HG03103 (cell line): ENCODE results near the gene ATRN.
"Not testable (repeated sequence)": the region's sequence is repeated elsewhere in the genome, so short reads cannot be mapped to it uniquely, and the experiment has no call there.

ENCODE experiments used
- ATAC-seq: cut with Tn5 transposase; IDR thresholded peaks from one replicate; pipeline ENCODE4 v1.9.1; 2021; ENCODE audit warnings: low read depth; ENCODE audit not compliant: unreplicated experiment

The ATRN gene

DNA sequence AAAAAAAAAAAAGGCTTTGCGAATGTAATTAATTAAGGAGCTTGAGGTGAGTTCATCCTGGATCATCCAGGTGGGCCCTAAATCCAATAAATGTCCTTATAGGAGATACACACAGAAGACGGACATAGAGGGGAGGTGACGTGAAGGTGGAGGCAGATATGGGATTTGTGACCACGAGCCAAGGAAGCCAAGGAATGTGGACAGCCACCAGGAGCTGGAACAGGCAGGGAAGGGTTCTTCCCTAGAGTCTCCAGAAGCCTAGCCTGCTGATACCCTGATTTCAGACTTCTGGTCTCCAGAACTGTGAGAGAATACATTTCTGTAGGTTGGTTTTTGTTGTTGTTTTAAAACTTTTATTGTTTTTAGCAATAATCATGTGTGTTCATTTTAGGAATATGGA lies 6.7 kb upstream of the ATRN start:
- ATAC-seq = no peak

DNA sequence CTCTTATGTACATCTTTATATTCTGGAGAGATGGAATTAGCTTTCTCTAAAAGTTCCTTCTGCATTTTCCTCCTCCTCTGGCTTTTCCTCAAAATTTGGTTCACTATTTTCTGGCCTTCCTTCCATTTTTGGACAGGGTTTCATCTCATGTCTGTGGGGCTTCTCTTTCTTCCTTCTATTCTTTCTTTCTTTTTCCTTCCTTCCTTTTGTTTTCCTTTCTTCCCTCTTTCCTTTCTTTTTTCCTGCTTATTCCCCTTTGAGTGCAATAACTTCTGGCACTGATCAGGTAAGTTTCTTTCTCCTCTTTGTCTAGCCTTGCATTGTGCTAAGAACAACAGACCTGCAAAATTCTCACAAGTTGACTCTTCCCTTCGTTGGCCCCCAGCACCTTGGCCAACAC lies 5.5 kb upstream of the ATRN start:
- no peak for ATAC-seq

DNA sequence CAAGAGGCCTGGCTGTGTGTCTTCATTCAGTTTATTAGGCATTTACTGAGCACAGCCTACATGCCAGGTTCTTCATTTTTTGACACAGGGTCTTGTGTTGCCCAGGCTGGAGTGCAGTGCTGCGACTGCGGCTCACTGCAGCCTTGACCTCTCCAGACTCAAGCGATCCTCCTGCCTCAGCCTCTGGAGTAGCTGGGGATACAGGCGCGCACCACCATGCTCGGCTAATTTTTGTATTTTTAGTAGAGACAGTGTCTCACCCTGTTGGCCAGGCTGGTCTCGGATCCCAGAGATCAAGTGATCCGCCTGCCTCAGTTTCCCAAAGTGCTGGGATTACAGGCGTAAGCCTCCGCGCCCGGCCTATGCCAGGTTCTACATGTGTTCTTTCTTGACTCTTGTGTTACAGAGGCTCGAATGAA lies 601 bp upstream of the ATRN start:
- ATAC-seq = no peak

DNA sequence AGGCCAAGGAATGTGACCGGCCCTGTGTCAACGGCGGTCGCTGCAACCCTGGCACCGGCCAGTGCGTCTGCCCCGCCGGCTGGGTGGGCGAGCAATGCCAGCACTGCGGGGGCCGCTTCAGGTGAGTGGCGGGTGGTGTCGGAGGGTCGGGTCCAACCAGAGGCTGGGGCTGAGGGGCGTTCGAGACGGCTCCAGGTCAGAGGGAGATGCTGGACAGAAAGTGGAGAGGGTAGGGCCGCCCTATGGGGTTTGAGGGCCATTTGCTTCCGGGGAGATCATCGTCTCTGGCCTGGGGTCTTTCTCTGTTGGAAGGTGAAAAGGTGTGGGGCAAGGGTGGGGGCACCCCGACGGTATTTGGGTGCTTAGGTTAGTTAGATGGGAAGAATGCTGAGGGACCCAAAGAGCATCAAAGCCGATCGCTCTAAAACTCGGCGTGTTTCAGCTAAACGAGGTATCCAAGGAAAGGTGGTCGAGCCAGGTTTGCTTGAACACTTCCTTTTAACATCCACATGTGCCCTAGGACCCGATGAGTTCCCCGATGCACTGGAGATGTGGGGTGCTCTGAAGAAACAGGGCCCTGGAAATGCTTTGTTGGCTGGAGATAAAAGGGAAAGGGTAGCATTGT lies 691 bp downstream of the ATRN start:
- no peak for ATAC-seq

DNA sequence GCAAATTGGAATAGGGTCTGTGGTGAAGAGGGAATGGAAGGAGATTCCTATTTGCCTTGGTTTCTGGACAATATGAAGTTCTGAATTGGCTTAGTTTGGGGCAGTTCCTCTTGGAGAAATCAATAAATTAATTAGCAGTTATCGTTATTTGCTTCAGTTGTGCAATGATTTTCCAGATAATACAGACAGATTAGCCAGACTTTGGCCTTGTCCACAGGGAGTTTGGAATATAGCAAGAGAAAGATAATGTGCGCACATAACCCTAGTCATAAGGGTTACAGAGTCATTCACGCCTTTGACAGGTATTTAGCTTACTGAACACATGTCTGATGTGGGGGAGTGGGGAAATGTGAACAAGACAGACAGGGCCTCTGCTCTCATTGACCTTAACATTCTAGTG lies 1.3 kb downstream of the ATRN start:
- no peak for ATAC-seq

DNA sequence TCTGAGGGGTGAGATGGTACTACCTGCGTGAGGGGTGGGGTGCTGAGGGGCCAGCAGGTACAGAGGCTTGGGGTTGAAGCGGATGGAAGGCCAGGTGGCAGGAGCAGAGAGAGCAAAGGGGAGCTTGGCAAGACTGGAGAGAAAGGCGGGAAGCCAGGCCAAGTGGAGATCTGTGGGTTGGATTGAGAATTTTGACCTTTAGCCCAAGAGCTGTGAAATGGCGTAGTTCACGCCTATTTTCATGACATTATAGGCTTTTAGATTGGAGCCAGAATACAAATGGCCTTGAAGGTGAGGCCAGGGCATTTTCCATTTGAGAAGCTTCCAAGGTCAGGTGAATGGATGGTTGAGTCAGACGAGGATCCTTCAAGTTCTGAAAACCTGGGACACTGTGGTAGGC lies 2.5 kb downstream of the ATRN start:
- ATAC-seq = no peak

DNA sequence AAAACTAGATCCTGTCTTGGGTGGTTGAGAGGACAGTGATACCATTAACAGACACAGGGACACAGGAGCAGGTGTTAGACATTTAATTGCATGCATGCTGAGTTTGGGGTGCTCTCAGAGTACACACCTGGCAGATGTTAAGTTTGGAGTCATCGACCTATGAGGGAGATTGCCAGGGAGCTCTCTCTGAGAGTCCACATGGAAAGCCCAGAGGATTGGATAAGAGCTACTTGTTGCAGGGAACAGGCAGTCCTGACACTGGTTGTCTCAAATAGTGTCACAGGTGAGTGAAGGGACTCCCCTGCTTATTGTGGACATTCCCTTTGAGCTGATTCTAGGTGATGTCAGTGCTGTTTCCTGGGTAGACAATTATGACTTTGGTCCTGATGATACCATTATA lies 3.1 kb downstream of the ATRN start:
- no peak for ATAC-seq

DNA sequence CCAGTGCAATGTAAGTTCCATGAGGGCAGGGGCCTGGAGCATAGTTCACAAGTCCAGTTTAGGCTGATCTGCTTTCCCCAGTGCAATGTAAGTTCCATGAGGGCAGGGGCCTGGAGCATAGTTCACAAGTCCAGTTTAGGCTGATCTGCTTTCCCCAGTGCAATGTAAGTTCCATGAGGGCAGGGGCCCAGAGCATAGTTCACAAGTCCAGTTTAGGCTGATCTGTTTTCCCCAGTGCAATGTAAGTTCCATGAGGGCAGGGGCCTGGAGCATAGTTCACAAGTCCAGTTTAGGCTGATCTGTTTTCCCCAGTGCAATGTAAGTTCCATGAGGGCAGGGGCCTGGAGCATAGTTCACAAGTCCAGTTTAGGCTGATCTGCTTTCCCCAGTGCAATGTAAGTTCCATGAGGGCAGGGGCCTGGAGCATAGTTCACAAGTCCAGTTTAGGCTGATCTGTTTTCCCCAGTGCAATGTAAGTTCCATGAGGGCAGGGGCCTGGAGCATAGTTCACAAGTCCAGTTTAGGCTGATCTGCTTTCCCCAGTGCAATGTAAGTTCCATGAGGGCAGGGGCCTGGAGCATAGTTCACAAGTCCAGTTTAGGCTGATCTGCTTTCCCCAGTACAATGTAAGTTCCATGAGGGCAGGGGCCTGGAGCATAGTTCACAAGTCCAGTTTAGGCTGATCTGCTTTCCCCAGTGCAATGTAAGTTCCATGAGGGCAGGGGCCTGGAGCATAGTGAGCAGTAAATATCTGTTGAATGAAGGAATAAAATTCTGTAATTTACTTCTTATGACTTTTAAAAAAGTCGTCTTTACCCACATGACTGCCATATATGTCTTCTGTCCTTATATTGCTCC lies 6.4 kb downstream of the ATRN start:
- not testable (repeated sequence) for ATAC-seq

DNA sequence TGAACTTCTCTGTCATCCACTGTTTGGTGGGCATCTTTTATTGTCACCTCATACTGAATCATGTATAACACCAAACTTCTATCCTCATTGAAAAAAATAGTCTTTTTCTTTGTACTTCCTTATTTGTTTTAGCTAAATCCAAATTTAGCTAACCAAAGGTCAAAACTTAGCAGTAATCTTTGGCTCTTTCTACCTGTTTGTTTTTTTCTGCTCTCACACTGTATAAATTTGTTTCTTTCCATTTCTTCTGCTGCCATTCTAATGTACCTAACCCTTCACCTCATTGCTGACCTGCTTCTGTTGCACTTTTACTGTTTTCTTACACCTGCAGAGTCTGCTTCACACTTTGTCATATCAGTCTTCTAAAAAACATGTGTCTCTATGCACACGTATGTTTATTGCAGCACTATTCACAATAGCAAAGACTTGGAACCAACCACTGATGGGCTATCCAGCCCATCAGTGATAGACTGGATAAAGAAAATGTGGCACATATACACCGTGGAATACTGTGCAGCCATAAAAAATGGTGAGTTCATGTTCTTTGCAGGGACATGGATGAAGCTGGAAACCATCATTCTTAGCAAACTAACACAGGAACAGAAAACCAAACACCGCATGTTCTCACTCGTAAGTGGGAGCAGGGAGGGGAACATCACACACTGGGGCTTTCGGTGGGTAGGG lies 7.2 kb downstream of the ATRN start:
- no peak for ATAC-seq

DNA sequence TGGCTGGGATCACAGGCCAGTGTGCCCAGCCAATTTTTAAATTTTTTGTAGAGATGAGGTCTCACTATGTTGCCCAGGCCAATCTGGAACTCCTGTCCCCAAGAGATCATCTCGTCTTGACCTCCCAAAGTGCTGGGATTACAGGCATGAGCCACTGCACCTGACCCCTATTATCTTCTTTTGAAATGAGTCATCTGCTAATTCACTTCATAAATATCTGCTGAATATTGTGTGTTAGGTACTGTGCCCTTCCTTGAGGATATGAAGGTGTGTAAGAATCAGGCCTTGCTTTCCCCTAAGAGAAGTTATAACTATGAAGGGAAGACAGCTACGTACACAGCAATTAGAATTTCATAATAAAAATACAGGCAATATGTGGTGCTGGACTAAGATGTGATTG lies 8.2 kb downstream of the ATRN start:
- ATAC-seq = no peak

DNA sequence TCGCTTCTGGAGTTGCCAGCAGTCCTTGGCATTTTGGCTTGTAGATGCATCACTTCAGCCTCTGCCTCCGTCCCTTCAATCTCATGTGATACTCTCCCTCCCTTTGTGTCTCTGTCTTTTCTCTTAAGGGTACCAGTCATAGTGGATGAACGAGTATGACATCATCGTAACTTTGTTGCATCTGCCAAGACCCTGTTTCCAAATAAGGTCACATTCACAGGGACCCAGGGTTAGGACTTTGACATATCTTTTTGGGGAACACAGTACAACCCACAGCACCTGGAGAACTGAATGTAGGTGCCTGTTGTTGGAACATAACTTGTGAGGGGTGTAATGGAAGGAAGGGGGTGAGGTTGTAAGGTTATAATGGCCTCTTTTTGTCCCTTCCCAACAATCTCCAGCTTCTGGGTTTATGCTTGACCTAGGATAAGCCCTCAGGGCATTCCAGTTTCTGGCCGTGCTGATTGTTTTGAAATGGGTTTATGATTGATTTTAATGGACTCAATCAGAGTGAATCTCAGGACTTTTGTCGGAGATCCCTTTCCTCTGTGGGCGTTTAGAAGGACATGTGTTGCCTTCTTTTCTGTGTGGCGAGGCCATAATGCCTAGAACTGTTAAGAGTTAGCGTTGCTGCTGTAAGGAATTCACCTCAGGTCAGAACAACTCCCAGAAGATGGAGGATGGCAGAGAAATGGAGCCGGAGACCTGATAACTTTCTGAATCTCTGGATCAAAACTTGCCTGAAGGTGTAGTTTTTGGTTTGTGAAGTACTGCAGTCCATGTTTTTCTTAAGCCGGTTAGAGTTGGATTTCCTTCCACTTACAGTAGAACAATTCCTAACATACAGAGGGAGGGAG lies 9.2 kb downstream of the ATRN start:
- no peak for ATAC-seq

DNA sequence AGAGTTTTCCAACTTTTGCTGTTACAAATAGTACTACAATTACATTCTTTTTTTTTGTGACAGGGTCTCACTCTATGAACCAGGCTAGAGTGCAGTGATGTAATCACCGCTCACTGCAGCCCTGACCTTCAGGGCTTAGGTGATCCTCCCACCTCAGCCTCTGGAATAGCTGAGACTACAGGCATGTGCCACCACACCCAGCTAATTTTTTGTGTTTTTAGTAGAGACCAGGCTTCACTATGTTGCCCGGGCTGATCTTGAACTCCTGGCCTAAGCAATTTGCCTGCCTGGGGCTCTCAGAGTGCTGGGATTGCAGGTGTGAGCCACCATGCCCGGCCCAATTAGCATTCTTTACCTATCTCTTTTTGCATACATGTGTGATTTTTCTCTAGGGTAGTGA lies 12.5 kb downstream of the ATRN start:
- ATAC-seq = no peak

DNA sequence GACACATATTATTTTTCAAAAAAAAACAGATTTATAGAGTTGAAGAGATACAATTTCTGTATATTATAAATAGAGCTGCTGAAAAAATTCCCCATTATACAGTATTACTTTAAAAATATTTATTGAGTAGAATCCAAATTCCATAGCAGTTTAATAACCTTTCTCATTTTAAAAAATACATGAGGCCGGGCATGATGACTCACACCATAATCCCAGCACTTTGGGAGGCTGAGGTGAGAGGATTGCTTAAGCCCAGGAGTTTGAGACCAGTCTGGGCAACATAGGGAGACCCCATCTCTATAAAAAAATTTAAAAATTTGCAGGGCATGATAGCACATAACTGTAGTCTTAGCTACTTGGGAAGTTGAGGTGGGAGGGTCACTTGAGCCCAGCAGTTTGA lies 13.0 kb downstream of the ATRN start:
- no peak for ATAC-seq

DNA sequence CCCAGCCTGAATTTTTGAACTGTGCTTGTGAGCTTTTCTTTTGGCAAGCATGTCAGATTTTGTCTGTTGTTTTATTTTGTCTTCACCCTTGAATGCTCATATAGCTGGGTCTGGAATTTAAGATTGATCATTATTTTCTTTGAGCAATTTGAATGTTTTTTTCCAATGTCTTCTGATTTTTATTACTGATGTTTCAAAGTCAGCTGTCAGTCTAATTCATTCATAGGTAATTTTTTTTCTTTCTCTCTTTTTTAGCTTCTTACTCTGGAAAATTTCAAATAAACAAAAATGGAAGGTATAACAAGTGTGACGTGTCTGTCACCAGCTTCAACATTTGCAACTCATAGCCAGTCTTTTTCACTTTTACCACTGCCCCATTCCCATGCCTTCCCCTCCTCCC lies 15.1 kb downstream of the ATRN start:
- ATAC-seq = no peak

DNA sequence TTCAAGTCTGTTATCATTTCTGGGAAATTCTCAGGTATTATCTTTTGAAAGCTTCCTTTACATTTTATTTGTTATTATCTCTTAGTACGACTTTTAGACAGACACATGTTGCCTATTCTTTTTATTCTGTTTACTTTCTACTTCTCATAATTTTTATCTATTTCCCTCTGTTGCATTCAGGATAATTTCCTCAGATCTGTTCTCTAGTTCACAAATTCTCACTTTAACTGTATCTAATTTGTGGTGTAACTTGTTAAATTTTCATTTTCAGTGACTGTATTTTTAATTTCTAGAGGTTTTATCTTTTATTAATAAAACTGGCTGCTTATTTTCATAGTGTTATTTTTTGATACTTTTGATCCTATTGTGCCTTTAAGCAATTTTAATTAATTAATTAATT lies 16.0 kb downstream of the ATRN start:
- ATAC-seq = no peak

DNA sequence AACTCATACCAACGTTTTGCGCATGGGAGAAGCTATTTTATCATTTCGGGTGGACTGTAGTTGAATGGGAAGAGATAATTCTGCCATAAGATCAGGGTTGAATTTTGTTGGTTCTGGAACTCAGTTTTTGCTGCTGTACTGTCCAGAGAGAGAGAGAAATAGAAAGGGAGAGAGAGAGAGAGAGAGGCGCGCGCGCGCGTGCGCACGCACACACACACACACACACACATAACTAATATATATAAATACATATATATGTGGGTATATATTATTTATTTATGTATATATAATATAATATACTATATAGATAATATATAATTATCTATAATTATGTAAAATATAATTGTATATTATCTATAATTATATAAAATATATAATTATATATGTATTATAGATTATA lies 21.9 kb downstream of the ATRN start:
- ATAC-seq = no peak

DNA sequence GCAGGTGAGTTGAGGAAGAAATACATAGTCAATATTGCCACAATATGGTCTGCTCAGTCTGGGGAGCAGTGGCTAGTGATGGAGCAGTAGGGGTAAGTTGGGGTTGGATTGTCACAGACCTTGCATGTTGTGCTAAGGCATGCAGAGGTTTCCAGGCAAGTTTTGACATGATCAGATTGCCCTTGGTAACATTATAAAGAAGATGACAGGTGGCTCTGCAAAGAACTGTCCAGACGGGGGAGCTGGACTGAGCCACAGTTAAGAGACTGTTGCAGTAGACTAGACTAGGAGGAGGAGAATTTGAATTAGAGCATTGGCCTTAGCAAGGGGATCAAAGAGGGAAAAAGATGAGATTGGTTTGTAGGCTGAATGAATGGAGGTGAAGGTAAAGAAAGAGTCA lies 23.4 kb downstream of the ATRN start:
- no peak for ATAC-seq

DNA sequence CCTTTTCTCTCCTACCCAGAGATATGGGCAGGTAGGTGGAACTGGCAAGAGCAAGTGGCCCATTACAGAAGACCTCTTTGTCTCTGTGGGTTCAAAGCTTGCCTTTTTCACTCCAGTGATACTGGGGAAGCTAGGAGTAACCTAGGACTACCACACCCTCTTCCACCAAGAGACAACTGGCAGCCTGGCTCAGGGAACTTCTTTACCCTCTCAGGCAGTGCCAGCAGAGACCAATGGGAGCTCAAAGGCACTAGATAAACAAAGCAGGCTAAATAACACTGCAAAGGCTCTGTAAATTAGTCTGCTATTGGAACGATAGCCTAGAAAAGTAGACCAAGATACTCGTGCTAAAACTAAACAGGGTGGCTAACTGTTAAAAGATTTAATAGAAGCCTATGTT lies 32.1 kb downstream of the ATRN start:
- ATAC-seq = no peak

DNA sequence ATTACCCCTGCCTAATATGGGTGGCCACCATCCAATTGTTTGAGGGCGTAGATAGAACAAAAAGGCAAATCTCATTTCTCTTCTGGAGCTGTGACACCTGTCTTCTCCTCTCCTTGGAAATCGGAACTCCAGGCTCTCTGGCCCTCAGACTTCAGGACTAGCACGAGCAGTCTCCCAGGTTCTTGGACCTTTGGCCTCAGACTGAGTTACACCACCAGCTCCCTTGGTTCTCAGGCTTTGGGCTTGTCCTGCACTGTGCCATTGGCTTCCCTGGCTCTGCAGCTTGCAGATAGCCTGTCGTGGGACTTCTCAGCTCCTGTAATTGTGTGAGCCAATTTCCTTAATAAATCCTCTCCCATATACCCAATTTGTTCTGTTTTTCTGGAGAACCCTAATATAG lies 34.3 kb downstream of the ATRN start:
- ATAC-seq = no peak

DNA sequence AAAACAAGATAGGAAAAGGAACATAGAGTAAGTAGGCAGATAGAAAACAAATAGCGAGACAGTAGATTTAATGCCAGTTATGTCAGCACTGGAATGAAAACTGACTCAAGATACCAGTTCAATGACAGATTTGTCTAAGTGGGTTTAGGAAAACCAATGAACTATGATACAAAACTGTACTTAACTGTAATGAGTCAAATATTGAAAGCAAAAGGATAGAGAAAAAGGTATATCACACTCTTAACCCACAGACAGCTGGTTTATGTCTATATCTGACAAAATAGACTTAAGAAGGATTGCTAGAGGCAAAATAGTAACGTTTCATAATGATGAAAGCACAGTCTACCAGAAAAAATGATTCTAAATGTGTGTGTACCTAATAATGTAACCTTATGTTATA lies 38.2 kb downstream of the ATRN start:
- no peak for ATAC-seq

DNA sequence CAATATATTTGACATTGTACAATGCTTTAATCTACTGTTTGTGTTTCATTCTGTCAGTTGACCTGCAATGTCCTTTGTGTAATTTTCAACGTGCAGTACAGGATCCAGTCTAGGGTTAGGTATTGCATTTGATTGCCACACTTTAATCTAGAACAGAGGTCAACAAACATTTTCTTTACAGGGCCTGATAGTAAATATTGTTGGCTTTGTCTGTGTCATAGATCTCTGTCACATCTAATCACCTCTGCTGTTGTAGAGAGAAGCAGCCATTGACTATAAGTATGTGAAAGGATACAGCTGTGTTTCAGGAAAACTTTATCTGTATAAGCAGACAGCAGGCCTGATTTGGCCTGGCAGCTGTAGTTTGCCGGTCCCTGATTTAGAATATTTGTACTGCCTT lies 39.3 kb downstream of the ATRN start:
- ATAC-seq = no peak
